BLaER1 (cell line): ENCODE measurements around the gene TENT5C.

Experiments
- H3K27ac ChIP-seq: shearing (Covaris generic); formaldehyde crosslinking; 2 replicates; pipeline ENCODE4 v1.8.1; 2022
- H3K27me3 ChIP-seq: shearing (Covaris generic); formaldehyde crosslinking; 2 replicates; pipeline ENCODE4 v1.8.1; 2022
- H3K36me3 ChIP-seq: shearing (Covaris generic); formaldehyde crosslinking; 2 replicates; pipeline ENCODE4 v1.8.1; 2022
- H3K4me1 ChIP-seq: shearing (Covaris generic); formaldehyde crosslinking; 2 replicates; pipeline ENCODE4 v1.8.1; 2022
- H3K4me2 ChIP-seq: shearing (Covaris generic); formaldehyde crosslinking; 2 replicates; pipeline ENCODE4 v1.8.1; 2022
- H3K4me3 ChIP-seq: shearing (Covaris generic); formaldehyde crosslinking; 2 replicates; pipeline ENCODE4 v1.8.1; 2022
- H3K9ac ChIP-seq: shearing (Covaris generic); formaldehyde crosslinking; 2 replicates; pipeline ENCODE4 v1.8.1; 2022
- H3K9me3 ChIP-seq: shearing (Covaris generic); formaldehyde crosslinking; 2 replicates; pipeline ENCODE4 v1.8.1; 2022
- H4K20me1 ChIP-seq: shearing (Covaris generic); formaldehyde crosslinking; 2 replicates; pipeline ENCODE4 v1.8.1; 2022
- Cebpa-rat ChIP-seq: shearing (Covaris generic); IDR thresholded peaks from 2 replicates; pipeline ENCODE4 v1.8.1; 2022

TENT5C gene

DNA sequence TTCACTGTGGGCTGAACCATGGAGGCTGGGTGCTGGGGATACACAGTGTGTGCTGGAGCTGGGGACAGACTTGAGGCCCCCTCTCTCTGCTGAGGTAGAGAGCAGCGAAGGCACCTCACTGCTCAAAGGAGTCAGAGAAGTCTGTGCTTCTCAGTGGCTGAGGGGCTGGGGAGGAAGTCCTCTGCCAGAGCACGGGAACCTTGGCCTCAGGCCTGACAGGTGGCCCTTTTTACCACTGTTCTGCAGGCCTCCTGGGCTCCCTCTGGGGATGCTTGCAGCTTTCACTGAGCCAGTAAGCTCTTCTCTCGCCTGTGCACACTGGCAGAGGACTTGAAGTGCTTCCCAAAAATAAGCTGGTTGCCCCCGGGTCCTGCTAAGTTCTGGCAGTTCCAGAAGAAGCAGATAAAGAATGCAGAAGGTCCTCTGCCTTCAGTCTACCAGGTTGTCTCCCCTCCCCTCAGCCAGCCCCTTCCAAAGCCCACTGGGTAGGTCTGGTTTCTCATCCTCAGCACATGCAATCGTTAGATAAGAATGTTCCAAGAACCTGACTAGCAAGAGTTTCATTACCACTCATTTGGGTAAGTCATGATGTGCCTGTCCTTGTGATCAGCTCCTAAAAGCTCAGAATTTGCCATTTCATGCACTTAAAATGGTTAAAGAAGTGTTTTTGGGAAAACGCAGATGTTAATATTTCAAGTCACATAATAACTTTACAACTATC, 53.9 kb downstream of the TENT5C start:
- no peak for TF ChIP-seq Cebpa-rat
- H3K4me1 ChIP-seq: peaks cover 48% of the 10 kb centered on the region
- H3K36me3 ChIP-seq: no peaks in the 10 kb centered on the region
- H3K4me3 ChIP-seq: no peak overlapping the region
- H4K20me1 ChIP-seq: no peaks in the 10 kb centered on the region
- H3K9me3 ChIP-seq: no peaks in the 10 kb centered on the region
- peak overlapping the region; percentile 68 for H3K4me2 ChIP-seq
- no peak overlapping the region for H3K27ac ChIP-seq
- H3K27me3 ChIP-seq: no peaks in the 10 kb centered on the region
- no peak overlapping the region for H3K9ac ChIP-seq

DNA sequence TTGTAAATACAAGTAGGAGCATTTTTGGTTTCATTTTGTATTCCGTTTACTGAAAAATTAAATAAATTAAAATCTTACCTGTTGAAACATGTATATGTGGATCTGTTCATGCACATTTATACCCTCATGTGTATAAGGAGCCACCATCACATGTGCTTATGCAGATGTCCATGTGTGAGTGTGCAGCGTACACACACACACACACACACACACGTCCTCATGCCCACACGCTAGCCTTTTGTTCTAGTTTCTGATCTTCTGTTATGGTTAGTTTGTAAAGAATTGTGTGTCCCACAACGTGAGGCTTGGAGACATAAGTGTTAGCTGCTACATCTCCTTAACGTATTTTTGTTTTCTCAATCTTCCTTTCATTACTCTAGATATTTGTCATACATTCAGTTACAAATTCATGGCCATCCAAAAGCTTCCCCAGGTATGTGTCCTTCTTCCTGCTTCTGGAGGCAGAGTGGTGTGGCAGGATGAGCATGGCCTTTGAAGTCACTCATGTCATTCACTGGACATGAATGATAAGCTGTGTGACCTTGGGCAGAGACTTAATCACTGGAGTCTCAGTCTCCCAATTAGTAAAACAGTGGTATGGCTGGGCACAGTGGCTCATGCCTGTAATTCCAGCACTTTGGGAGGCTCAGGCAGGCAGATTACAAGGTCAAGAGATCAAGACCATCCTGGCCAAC, 54.6 kb downstream of the TENT5C start:
- H3K4me1 ChIP-seq: peaks cover 45% of the 10 kb centered on the region
- H3K36me3 ChIP-seq: no peaks in the 10 kb centered on the region
- peak overlapping the region; percentile 13 for H3K4me2 ChIP-seq
- H3K4me3 ChIP-seq: no peak overlapping the region
- H4K20me1 ChIP-seq: no peaks in the 10 kb centered on the region
- no peaks in the 10 kb centered on the region for H3K27me3 ChIP-seq
- no peaks in the 10 kb centered on the region for H3K9me3 ChIP-seq
- H3K27ac ChIP-seq: no peak overlapping the region
- H3K9ac ChIP-seq: no peak overlapping the region
- TF ChIP-seq Cebpa-rat: no peak

DNA sequence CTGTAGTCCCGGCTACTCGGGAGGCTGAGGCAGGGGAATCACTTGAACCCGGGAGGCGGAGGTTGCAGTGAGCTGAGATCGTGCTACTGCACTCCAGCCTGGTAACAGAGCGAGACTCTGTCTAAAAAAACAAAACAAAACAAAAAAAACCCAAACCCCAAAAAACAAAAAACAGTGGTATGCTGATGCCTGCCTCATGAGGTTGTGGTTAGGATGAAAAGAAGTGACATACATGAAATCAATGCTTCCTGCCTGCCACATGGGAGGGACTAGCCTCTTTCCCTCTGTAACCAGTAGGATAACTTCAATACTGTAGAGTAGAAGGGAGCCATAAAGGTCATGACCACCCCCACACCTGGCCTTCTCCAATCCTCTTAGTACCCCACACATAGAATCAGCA, 55.2 kb downstream of the TENT5C start:
- Histone ChIP-seq H3K4me2 (peak overlapping the region; percentile 13), H3K27me3 (no peaks in the 10 kb centered on the region), H4K20me1 (no peaks in the 10 kb centered on the region), H3K9me3 (no peaks in the 10 kb centered on the region), H3K27ac (no peak overlapping the region), H3K4me3 (no peak overlapping the region), H3K4me1 (peaks cover 41% of the 10 kb centered on the region), H3K36me3 (no peaks in the 10 kb centered on the region), H3K9ac (no peak overlapping the region)
- TF ChIP-seq Cebpa-rat: no peak

DNA sequence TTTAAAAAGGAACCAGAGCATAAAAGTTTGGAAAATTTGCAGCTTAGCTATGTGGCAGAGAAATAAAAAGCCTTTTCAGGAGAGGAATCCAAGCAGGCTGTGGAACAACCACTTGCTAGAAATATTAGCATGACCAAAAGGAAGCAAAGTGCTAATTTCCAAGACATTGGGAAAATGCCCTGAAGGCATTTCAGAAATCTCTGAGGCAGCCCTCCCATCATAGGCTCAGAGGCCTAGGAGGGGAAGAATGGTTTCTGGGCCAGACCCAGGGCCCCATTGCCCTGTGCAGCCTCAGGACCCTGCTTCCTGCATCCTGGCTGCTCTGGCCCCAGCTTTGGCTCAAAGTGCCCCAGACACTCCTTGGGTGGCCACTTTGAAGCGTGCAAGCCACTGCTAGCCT, 56.8 kb downstream of the TENT5C start:
- no peaks in the 10 kb centered on the region for H3K9me3 ChIP-seq
- H3K27me3 ChIP-seq: no peaks in the 10 kb centered on the region
- H3K4me1 ChIP-seq: peaks cover 36% of the 10 kb centered on the region
- no peak overlapping the region for H3K4me3 ChIP-seq
- H3K4me2 ChIP-seq: no peak overlapping the region
- no peak overlapping the region for H3K27ac ChIP-seq
- no peak overlapping the region for H3K9ac ChIP-seq
- no peaks in the 10 kb centered on the region for H3K36me3 ChIP-seq
- TF ChIP-seq Cebpa-rat: no peak
- H4K20me1 ChIP-seq: no peaks in the 10 kb centered on the region

DNA sequence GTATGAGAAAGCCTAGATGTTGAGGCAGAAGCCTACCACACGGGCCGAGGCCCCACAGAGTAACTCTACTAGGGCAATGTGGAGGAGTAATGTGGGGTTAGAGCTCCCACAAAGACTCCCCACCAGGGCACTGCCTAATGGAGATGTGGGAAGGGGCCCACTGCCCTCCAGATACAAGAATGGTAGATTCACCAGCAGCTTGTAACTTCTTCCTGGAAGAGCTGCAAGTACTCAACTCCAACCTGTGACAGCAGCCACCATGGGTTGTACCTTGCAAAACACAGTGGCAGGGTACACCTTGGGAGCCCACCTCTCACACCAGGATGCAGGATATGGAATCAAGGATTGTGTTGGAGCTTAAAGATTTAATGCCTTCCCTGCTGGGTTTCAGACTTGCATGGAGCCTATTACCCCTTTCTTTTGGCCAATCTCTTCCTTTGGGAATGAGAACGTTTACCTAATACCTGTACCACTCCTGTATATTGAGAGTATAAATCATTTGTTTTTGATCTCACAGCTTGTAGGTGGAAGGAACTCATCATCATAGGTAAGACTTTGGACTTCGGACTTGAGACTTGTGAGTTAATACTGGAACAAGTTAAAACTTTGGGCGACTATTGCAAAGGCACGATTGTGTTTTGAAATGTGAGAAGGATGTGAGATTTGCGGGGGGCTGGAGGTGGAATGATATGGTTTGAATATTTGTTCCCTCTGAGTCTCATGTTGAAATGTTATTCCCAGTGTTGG, 57.5 kb downstream of the TENT5C start:
- TF ChIP-seq Cebpa-rat: no peak
- no peaks in the 10 kb centered on the region for H3K36me3 ChIP-seq
- H3K4me1 ChIP-seq: peaks cover 30% of the 10 kb centered on the region

DNA sequence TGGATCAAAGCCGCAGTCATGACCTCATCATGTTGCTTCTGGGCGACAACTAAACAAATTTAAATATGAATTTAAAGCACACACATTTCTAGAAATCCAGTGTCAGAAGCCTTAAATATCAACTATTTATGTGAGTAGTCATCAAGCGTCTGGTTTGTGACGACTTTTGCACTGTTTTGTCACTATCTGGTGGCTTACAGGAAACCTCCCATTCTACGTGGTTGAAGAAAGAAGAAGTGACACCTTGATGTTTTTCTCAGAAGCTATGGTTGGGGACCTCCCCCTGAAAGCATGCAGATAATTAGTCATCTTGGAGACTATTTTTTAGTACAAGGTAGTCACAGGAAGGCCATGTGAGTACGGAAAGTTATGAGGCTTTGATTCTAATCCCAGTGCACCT, 58.5 kb downstream of the TENT5C start:
- no peak overlapping the region for H3K4me2 ChIP-seq
- no peaks in the 10 kb centered on the region for H3K27me3 ChIP-seq
- no peaks in the 10 kb centered on the region for H3K9me3 ChIP-seq
- no peak overlapping the region for H3K27ac ChIP-seq
- no peaks in the 10 kb centered on the region for H3K36me3 ChIP-seq
- TF ChIP-seq Cebpa-rat: no peak
- H4K20me1 ChIP-seq: no peaks in the 10 kb centered on the region
- H3K9ac ChIP-seq: no peak overlapping the region
- peaks cover 20% of the 10 kb centered on the region for H3K4me1 ChIP-seq
- no peak overlapping the region for H3K4me3 ChIP-seq

More for the DNA sequence above, 57.5 kb downstream of the TENT5C start:
- H3K27me3 ChIP-seq: no peaks in the 10 kb centered on the region
- no peak overlapping the region for H3K27ac ChIP-seq
- no peaks in the 10 kb centered on the region for H3K9me3 ChIP-seq
- H3K4me2 ChIP-seq: no peak overlapping the region
- no peak overlapping the region for H3K9ac ChIP-seq
- H3K4me3 ChIP-seq: no peak overlapping the region
- H4K20me1 ChIP-seq: no peaks in the 10 kb centered on the region

DNA sequence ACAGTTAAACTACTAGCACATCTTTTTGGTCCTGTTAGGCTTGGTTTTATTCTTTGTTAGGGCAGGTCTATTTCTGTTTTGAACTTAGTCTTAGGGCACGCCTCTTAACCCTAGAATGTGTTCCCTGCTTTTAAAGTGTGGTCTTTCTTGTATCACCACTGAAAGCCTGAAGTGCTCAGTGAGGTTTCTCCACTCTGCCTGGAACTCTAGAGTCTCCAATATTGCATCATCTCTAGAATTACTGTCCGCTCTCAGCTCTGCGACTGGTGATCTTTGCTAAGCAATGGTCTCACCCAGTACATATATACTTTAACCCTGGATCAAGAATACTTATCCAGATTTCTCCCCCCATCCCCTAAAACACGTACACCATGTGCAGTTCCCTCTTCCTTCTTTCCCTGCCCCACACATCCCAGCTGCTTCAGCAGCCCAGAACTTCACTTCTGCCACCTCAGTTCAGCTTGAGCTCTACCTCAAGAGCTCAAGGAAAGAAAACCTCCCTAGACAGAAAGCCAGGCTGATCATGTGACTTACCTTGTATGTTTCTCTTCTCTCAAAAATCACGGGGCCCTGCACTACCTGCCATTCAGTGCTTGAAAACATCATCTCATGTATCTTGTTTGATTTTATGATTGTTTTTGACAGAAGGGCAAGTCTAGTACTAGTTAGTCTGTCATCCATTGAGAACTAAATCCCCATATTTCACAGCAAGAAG, 59.9 kb downstream of the TENT5C start:
- H3K4me1 ChIP-seq: peaks cover 12% of the 10 kb centered on the region
- no peak overlapping the region for H3K4me3 ChIP-seq
- no peaks in the 10 kb centered on the region for H3K9me3 ChIP-seq
- TF ChIP-seq Cebpa-rat: no peak
- H4K20me1 ChIP-seq: no peaks in the 10 kb centered on the region
- no peaks in the 10 kb centered on the region for H3K36me3 ChIP-seq
- no peak overlapping the region for H3K4me2 ChIP-seq
- no peak overlapping the region for H3K9ac ChIP-seq
- no peaks in the 10 kb centered on the region for H3K27me3 ChIP-seq
- H3K27ac ChIP-seq: no peak overlapping the region

DNA sequence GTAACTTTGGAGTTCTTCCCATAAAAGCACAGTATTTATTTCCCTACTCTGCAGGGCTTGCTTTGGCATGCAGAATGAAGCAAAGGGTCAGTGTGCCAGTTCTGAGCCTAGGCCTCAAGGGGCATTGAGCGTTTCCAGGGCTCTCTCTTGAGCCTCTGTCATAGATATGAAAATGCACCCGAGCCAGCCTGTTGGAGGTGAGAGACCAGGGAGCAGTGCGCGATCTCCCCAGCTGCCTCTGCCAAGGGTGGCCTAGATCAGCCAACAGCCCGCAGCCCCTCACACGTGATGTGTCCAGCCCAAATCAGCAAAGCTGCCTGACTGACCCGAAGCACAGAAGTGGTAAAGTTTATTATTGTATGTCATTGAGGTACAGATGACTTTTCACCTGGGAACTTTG, 63.7 kb downstream of the TENT5C start:
- H3K9me3 ChIP-seq: no peaks in the 10 kb centered on the region
- no peak overlapping the region for H3K27ac ChIP-seq
- no peaks in the 10 kb centered on the region for H3K27me3 ChIP-seq
- no peak overlapping the region for H3K4me3 ChIP-seq
- H4K20me1 ChIP-seq: no peaks in the 10 kb centered on the region
- H3K4me2 ChIP-seq: no peak overlapping the region
- H3K4me1 ChIP-seq: 0 out of 2 replicates have a peak, but pooled peaks cover 9% of the 10 kb centered on the region
- H3K9ac ChIP-seq: no peak overlapping the region
- H3K36me3 ChIP-seq: no peaks in the 10 kb centered on the region
- TF ChIP-seq Cebpa-rat: no peak

DNA sequence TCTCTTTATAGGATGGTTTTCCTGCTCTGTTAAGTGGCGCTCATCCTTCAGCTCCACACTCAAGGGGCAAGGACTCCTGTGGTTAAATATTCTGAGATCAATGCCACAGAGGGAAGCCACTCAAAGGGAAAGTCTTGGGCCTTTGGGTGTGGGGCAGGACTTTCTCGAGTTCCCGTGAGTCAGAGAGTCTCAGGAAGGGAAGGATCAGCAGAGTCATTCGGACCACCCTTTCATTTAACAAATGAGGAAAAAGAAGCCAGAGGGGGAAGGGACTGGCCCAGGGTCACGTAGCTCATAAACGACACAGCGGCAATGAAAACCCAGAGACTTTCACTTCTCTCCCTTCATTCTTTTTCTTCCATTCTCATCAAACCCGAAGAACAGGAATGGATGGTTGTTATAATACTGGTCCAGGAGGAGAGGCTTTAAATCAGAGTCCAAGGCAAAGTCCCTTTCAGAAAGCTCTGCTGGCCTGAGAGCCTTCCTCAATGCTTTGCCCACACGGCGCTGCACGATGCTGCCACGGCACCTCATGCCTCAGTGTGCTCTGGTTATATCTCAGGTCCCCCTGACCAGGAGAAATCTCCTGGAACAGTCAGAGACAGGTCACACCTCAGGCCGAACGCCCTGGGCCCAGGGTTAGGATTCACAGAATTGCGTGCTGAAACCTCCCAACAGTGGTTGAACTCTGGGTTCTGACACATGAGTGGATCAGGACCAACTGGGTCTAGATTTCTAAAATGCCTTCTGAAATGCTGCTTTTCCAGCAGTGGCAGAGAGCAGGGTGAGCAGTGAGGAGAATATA, 65.3 kb downstream of the TENT5C start:
- Histone ChIP-seq H3K36me3 (no peaks in the 10 kb centered on the region), H3K4me3 (no peak overlapping the region), H4K20me1 (no peaks in the 10 kb centered on the region), H3K4me1 (0 out of 2 replicates have a peak, but pooled peaks cover 9% of the 10 kb centered on the region), H3K9me3 (no peaks in the 10 kb centered on the region), H3K27me3 (no peaks in the 10 kb centered on the region), H3K9ac (no peak overlapping the region), H3K27ac (no peak overlapping the region), H3K4me2 (no peak overlapping the region)
- TF ChIP-seq Cebpa-rat: no peak
